ENCODE results near the gene PEF1.

DNA sequence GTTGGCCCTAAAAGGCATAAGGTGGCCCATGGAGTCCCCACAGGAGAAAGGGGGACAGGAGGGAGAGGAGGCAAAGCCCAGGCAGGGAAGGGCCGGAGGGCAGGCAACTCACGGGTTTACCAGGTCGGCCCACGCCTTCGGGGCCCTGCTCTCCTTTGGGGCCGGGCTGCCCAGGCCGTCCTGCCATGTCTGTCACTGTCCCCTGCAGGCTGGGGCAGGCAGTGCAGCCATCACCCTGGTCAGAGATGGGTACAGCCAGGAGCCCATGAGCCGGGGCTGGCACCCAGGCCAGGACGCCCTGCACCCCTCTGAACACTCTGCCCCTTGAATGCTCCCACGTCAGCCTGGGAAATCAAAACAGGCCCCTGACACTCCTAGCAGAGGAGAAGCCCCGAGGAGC is 39.3 kb upstream of the PEF1 start:
- TF ChIP-seq EZH2phosphoT487 (IDR thresholded peaks at IDR 0.05; ENCODE audit: borderline replicate concordance, low read length), result no peak
- TF ChIP-seq CTCF (conservative IDR thresholded peaks at IDR 0.05; ENCODE audit: low read depth, low read length), result peak; percentile 55
- TF ChIP-seq EZH2 (IDR thresholded peaks at IDR 0.05; ENCODE audit: low read length, unreplicated experiment), result no peak
